IMR-90 (cell line): ENCODE data around the gene GSG1. TPM values are rescaled to one million over a fixed set of nuclear protein-coding genes. Genes with fewer than 3 reads are reported as not detected.

ENCODE experiments used
- ATAC-seq: fragments of 200-7000 bp; cut with Tn5 transposase; 2 replicates; pipeline ENCODE4 v1.9.1; 2020; ENCODE audit warnings: low read depth, mild to moderate bottlenecking, moderate library complexity
- BruUV-seq: library from RNA; stranded (reverse); fragments of 400-500 nt; replicated peaks from 2 replicates; lab custom pipeline; 2021; lab: Mats Ljungman, UMichigan
- CTCF ChIA-PET: fragments of 300-600 bp; formaldehyde crosslinking; extraction: SDS; loops from one replicate; lab custom pipeline; 2021; ENCODE audit warnings: antibody characterized with exemption; lab: Yijun Ruan, JAX
- POLR2A ChIA-PET: fragments of 300-600 bp; sonication (Branson Sonifier 250); formaldehyde crosslinking; loops from one replicate; lab custom pipeline; 2022; ENCODE audit warnings: antibody characterized with exemption; ENCODE audit not compliant: unreplicated experiment; lab: Charles Lee
- DNase-seq: peaks from one replicate; pipeline ENCODE4 v3.0.0; 2013
- H2AFZ ChIP-seq: replicated peaks from 2 replicates; pipeline ENCODE3; 2013; ENCODE audit warnings: low read length, mild to moderate bottlenecking; ENCODE audit not compliant: poor library complexity
- H2AK5ac ChIP-seq: 2 replicates; pipeline ENCODE4 v1.6.1; 2013; ENCODE audit warnings: low read depth, low read length, inconsistent platforms
- H2AK9ac ChIP-seq: replicated peaks from 2 replicates; pipeline ENCODE3; 2013; ENCODE audit warnings: mild to moderate bottlenecking, low read depth, low read length, moderate library complexity; ENCODE audit not compliant: poor library complexity
- H2BK120ac ChIP-seq: 2 replicates; pipeline ENCODE4 v1.6.1; 2013; ENCODE audit warnings: low read depth, low read length, inconsistent platforms
- H2BK15ac ChIP-seq: 3 replicates; pipeline ENCODE4 v1.6.1; 2013; ENCODE audit warnings: low read depth, low read length, inconsistent platforms
- H2BK20ac ChIP-seq: 2 replicates; pipeline ENCODE4 v1.6.1; 2013; ENCODE audit warnings: low read depth, mild to moderate bottlenecking, inconsistent platforms, low read length, moderate library complexity
- H2BK5ac ChIP-seq: 2 replicates; pipeline ENCODE4 v1.6.1; 2013; ENCODE audit warnings: mild to moderate bottlenecking, low read depth, low read length, inconsistent platforms; ENCODE audit not compliant: poor library complexity, severe bottlenecking
- H3K14ac ChIP-seq: replicated peaks from 2 replicates; pipeline ENCODE4 v1.6.1; 2013; ENCODE audit warnings: low read depth, low read length, inconsistent platforms
- H3K18ac ChIP-seq: 2 replicates; pipeline ENCODE4 v1.6.1; 2013; ENCODE audit warnings: low read depth, low read length, control low read depth
- H3K23ac ChIP-seq: 2 replicates; pipeline ENCODE4 v1.6.1; 2013; ENCODE audit warnings: low read depth, low read length, inconsistent platforms
- H3K27ac ChIP-seq: 2 replicates; pipeline ENCODE4 v1.5.1; 2013; ENCODE audit warnings: mild to moderate bottlenecking, control low read depth, low read length; ENCODE audit not compliant: insufficient read depth
- H3K27me3 ChIP-seq: 2 replicates; pipeline ENCODE4 v1.6.1; 2013; ENCODE audit warnings: low read length; ENCODE audit not compliant: control insufficient read depth, insufficient read depth
- H3K36me3 ChIP-seq: 2 replicates; pipeline ENCODE4 v1.6.1; 2013; ENCODE audit warnings: low read length, mixed read lengths; ENCODE audit not compliant: control insufficient read depth, insufficient read depth
- H3K4ac ChIP-seq: 2 replicates; pipeline ENCODE4 v1.6.1; 2013; ENCODE audit warnings: low read depth, low read length, inconsistent platforms
- H3K4me1 ChIP-seq: 2 replicates; pipeline ENCODE4 v1.6.1; 2013; ENCODE audit warnings: low read length, mixed read lengths; ENCODE audit not compliant: control insufficient read depth, insufficient read depth
- H3K4me2 ChIP-seq: 2 replicates; pipeline ENCODE4 v1.6.1; 2013; ENCODE audit warnings: low read depth, mild to moderate bottlenecking, control low read depth, low read length, moderate library complexity
- H3K4me3 ChIP-seq: 2 replicates; pipeline ENCODE4 v1.5.1; 2013; ENCODE audit warnings: low read depth, mild to moderate bottlenecking, control low read depth, low read length, moderate library complexity; ENCODE audit not compliant: insufficient read depth
- H3K56ac ChIP-seq: 2 replicates; pipeline ENCODE4 v1.6.1; 2013; ENCODE audit warnings: low read length, inconsistent platforms; ENCODE audit not compliant: insufficient read depth; ENCODE audit errors: extremely low read depth
- H3K79me1 ChIP-seq, 2 experiments: 2 replicates each; pipeline ENCODE4 v1.6.1; 2013; ENCODE audit warnings: low read length in 2 of 2, inconsistent platforms in 1 of 2, low read depth in 1 of 2
- H3K9ac ChIP-seq: 2 replicates; pipeline ENCODE4 v1.6.1; 2013; ENCODE audit warnings: low read depth, low read length, control low read depth
- H3K9me1 ChIP-seq: 2 replicates; pipeline ENCODE4 v1.6.1; 2013; ENCODE audit warnings: low read length, inconsistent platforms; ENCODE audit not compliant: insufficient read depth
- H3K9me3 ChIP-seq: 2 replicates; pipeline ENCODE4 v1.6.1; 2013; ENCODE audit warnings: low read length; ENCODE audit not compliant: control insufficient read depth, insufficient read depth
- H4K20me1 ChIP-seq: 2 replicates; pipeline ENCODE4 v1.6.1; 2013; ENCODE audit warnings: low read length, inconsistent platforms; ENCODE audit not compliant: insufficient read depth
- H4K5ac ChIP-seq: 2 replicates; pipeline ENCODE4 v1.6.1; 2013; ENCODE audit warnings: mild to moderate bottlenecking, low read depth, low read length, control low read depth
- H4K8ac ChIP-seq, 2 experiments: 2 replicates each; pipeline ENCODE4 v1.6.1; 2013; ENCODE audit warnings: low read depth in 2 of 2, low read length in 2 of 2, control low read depth in 1 of 2, inconsistent platforms in 1 of 2
- H4K91ac ChIP-seq: 2 replicates; pipeline ENCODE4 v1.6.1; 2013; ENCODE audit warnings: low read depth, low read length, inconsistent platforms; ENCODE audit not compliant: insufficient read depth
- BHLHE40 ChIP-seq: fragments of 150-350 bp; IDR thresholded peaks from 2 replicates; pipeline ENCODE4 v1.6.1; 2016; ENCODE audit warnings: mild to moderate bottlenecking, low read depth, low read length
- MAFK ChIP-seq: IDR thresholded peaks from 2 replicates; pipeline ENCODE4 v1.6.1; 2012; ENCODE audit warnings: low read depth, low read length, improper control_type of control experiment
- WGBS, 2 experiments: methylation state at CpG; one replicate each; pipeline versions ENCODE4 v1.1.5 to v1.1.7; 2013; ENCODE audit warnings: missing lambda C conversion rate in 2 of 2; ENCODE audit not compliant: insufficient read length in 1 of 2; ENCODE audit errors: extremely low coverage in 2 of 2; 5-methylcytosine and 5-hydroxymethylcytosine counted together
- dilution Hi-C: fragments of 300-500 bp; cut with HindIII; formaldehyde crosslinking; loops from one replicate; pipeline ENCODE4 v1.14.3; 2018; ENCODE audit warnings: low sequenced_read_pairs; ENCODE audit not compliant: unreplicated experiment
- in situ Hi-C: fragments of 300-500 bp; cut with MboI; formaldehyde crosslinking; loops from 3 replicates; pipeline ENCODE4 v1.14.3; 2019; ENCODE audit warnings: low sequenced_read_pairs, inconsistent platforms, mixed read lengths
- intact Hi-C: fragments of 100-400 bp; cut with micrococcal nuclease; formaldehyde crosslinking; loops from 2 replicates; pipeline ENCODE4 v1.10.0; 2022
- polyA plus RNA-seq, 3 experiments: library from polyadenylated mRNA; depleted of rRNA; stranded (reverse); fragments of >200 nt; gene quantifications; 2 replicates each; pipeline ENCODE4 v1.2.3, GENCODE V29; 2012; ENCODE audit warnings: low replicate concordance in 1 of 3
- total RNA-seq: library from RNA; depleted of rRNA; stranded (reverse); fragments of >200 nt; gene quantifications from 2 replicates; pipeline ENCODE4 v1.2.3, GENCODE V29; 2012

The GSG1 gene
- total and polyA plus RNA-seq, 2 of the 4 experiments (the other 2 are of a cell fraction) = 1.8 to 2.9 TPM

- H2BK5ac ChIP-seq = no peak overlapping the region
- BruUV-seq = no TSS peak
- no peak overlapping the region for H3K23ac ChIP-seq
- H3K9ac ChIP-seq = no peak overlapping the region
- intact Hi-C loops = no loop called here
- no peak overlapping the region for H3K4me3 ChIP-seq
- no peak overlapping the region for H3K4ac ChIP-seq
- no peak overlapping the region for H3K4me2 ChIP-seq
- H3K27me3 ChIP-seq = no peaks in the 10 kb centered on the region
- no peak overlapping the region for H3K18ac ChIP-seq
- H4K5ac ChIP-seq = no peak overlapping the region
- H3K56ac ChIP-seq = no peak overlapping the region
- H4K20me1 ChIP-seq = no peaks in the 10 kb centered on the region
- no peak overlapping the region for H2AK5ac ChIP-seq
- dilution Hi-C loops = no loop called here
- no peak for ATAC-seq
- H2AFZ ChIP-seq = no peak overlapping the region
- H3K14ac ChIP-seq = no peak overlapping the region
- no peak overlapping the region for H2BK20ac ChIP-seq
- no peak overlapping the region for H4K91ac ChIP-seq
- no peak overlapping the region for H2BK15ac ChIP-seq
- H2BK120ac ChIP-seq = no peak overlapping the region
- no peaks in the 10 kb centered on the region for H3K4me1 ChIP-seq
- H3K9me1 ChIP-seq = no peaks in the 10 kb centered on the region
- H2AK9ac ChIP-seq = no peak overlapping the region
- H3K9me3 ChIP-seq = no peaks in the 10 kb centered on the region; the same call in 1 of the 2 replicates
- no peak overlapping the region for H3K27ac ChIP-seq
- no peaks in the 10 kb centered on the region for H3K79me1 ChIP-seq
- ChIA-PET CTCF (interaction anchor here (0.8 kb wide), 1 partner anchor 391 kb away, joined by 3 read pairs; no protein-coding TSS in a partner anchor), POLR2A (no interaction called here)
- in situ Hi-C loops = no loop called here
- TF ChIP-seq MAFK = no peak
- TF ChIP-seq BHLHE40 = no peak
- H4K8ac ChIP-seq = no peak overlapping the region
- 94% methylated on average over 6 of the region's 8 CpGs; no CpG with 5 or more reads in 1 of the 2 experiments for WGBS, 2 experiments
- no peak for DNase-seq
- no peaks in the 10 kb centered on the region for H3K36me3 ChIP-seq
These were observed 39.3 kb upstream of the GSG1 start for GRCh38 chr12:13142747-13143146.
